EH (cell line): ENCODE measurements around the gene ISG15.
"Not testable (repeated sequence)": the region's sequence is repeated elsewhere in the genome, so short reads cannot be mapped to it uniquely, and the experiment has no call there.

ENCODE experiments used
- DNase-seq: peaks from one replicate; pipeline ENCODE4 v3.0.0-alpha.2; 2015; ENCODE audit warnings: low read depth

ISG15 gene

DNA sequence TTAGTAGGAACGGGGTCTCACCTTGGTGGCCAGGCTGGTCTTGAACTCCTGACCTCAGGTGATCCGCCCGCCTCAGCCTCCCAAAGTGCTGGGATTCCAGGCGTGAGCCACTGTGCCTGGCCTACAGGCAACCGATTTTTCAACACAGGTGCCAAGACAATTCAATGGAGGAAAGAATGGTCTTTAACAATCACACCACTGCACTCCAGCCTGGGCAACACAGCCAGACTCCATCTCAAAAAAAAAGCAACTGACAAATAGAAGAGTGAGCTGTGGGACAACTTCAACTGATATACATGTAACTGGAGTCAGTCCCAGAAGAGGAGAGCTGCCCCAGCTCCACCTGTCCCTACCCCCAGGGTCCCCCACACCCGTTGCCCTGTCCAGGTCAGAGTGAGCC is 18.8 kb upstream of the ISG15 start:
- not testable (repeated sequence) for DNase-seq

DNA sequence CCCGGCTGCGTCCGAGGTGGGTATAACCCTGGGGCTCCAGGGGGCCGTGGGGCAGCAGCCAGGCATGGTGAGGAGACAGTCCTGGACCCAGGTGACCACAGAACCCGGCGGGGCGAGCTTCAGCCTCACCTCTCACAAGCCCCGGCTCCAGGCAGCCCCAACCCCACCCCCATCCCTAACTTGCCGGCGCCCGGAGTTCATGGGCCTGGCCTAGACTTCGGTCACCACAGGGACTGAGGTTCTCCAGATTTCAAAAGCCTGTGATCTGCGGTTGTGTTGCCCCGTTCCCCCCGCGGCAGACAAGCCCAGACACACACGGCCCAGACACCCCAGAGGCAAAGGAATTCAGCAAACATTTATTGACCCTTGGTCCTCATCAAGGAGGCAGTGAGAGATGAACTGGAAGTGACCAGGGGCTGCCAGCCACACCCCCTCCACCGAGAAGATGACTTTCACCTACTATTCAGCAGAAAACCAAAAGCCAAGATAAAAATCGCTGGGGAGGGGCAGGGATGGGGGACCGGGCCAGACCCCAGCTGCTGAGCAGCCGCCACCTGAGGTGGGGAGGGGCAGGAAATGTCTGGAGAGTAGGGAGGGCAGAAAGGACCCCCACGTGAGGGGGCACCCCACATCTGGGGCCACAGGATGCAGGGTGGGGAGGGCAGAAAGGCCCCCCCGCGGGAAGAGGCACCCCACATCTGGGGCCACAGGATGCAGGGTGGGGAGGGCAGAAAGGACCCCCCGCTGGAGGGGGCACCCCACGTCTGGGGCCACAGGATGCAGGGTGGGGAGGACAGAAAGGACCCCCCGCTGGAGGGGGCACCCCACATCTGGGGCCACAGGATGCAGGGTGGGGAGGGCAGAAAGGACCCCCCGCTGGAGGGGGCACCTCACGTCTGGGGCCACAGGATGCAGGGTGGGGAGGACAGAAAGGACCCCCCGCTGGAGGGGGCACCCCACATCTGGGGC is 17.3 kb upstream of the ISG15 start:
- DNase-seq, result no peak

DNA sequence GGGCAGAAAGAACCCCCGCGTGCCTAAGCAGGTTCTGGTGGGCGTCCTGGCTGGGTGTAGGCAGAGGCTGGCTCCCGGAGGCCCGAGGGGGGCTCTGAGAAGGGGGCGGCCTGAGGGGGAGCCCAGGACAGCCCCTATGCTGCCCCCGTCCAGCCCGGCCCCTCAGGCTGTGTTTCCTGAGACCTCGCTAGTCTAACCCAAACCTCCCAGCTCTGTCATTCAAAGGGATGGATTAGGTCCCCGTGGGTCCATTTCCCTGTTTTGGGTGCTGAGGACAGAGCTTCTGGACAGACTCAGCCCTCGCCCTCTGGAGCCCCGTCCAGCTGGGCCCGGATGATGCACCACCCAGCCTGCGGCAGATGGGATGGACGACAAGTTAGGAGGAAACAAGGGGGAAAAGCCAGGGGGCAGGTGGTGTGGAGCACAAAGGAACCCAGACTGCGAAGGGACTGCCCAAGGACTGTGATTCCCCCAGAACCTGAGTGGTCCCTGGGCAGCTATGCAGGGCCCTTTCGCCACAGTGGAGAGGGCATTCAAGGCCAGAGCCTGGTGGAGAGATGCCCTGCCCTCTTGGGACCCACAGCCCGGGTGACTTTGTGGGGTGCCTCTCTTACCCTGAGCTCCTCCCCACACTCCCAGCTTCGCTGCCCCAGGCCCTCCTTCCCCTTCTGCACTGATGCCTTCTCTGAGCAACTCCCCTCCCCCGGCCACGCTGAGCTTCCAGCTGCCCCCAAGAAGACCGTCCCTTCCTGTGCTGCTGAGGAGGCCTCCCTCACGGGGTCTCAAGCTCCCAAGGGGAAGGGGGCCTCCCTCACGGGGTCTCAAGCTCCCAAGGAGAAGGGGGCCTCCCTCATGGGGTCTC is 16.2 kb upstream of the ISG15 start:
- DNase-seq, result no peak

DNA sequence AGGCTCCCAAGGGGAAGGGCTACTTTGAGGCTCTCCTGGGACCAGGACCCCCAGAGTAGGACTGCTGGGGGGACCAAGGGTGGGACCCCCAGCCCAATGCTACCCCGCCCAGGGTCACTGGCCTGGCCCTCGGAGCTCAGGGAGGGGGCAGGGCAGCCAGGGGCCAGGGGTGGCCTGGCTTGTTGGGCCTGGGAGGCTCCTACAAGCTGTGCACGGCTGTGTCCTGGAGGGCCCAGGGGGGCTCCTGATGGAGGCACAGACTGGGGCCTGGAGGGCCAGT is 15.6 kb upstream of the ISG15 start:
- DNase-seq, result no peak

DNA sequence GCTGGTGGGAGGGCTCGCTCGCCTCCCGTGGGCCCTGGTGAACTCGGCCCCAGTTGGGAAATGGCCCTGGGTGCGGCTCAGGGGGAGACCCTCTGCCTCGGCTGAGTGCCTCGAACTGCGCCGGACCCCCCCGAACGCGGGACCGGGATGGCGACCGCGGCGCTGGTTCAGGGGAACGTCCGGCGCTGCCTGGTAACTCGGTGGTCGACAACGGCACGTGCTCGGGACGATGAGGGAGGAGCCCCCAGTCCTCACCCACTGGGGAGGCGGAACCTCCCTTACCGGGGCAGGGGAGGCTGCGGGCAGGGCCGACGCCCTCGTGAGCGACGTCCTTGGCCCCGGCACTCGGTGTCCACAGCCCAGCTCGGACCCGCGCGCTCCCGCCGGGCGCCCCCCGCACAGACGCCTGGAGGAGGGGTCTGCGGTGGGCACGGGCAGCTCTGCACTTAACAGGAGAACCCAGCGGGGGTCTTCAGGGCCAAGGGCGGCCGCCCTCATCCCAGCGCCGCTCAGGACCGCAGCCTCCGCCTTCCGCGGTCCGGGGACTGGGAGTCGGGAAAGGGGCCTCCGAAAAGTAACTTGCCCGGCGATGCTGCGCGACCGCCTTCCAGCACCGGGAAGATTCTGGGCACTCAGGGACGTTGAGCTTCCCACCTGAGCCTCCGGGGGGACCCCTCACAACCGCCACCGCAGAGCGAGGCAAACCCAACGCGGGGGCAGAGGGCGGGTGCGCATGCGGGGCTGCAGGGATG is 15.1 kb upstream of the ISG15 start:
- no peak for DNase-seq

DNA sequence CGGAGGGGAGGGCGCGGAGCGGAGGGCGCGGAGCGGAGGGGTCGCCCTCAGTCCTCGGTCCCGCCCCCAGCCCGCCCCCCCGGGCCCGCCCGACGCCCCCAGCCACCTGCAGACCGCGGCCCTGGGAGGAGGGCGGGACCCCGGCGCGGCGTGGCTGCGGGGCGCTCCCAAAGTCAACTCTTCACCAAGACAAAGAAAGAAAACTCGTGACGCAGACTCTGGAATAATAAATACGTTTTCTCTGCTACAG is 14.6 kb upstream of the ISG15 start:
- DNase-seq, result no peak

DNA sequence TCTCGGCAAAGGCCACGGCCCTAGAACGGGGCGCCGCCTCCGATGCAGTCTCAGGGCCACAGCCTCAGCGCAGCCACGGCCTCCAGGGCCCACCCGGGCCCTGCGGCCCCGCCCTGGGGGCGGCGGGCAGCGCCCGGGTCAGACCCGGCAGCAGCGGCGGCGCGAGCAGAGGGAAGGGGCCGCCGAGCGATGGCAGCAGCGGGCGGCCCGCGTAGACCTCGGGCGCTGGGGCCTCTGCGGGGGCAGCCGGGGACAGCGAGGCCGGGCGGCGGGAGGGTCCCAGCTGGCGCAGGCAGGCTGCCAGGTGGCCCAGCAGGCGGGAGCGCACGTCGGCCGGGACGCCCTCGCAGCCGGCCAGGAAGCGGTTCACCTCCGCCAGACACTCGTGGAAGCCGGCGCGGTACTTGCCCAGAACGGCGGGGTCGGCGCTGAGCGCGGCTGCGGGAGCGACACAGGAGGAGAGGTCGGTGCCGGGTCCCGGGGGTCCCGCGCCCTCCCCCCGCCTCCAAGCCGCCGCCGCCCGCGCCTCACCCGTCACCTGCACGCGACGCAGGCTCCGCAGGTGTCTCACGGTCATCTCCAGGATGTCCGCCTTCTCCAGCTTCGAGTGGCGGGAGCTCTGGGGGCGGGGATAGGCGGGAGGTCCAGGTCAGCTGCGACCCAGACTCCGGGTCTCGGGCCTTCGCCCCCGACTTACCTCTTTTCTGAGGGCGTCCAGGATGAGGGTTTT is 14.1 kb upstream of the ISG15 start:
- peak; percentile 46 for DNase-seq

DNA sequence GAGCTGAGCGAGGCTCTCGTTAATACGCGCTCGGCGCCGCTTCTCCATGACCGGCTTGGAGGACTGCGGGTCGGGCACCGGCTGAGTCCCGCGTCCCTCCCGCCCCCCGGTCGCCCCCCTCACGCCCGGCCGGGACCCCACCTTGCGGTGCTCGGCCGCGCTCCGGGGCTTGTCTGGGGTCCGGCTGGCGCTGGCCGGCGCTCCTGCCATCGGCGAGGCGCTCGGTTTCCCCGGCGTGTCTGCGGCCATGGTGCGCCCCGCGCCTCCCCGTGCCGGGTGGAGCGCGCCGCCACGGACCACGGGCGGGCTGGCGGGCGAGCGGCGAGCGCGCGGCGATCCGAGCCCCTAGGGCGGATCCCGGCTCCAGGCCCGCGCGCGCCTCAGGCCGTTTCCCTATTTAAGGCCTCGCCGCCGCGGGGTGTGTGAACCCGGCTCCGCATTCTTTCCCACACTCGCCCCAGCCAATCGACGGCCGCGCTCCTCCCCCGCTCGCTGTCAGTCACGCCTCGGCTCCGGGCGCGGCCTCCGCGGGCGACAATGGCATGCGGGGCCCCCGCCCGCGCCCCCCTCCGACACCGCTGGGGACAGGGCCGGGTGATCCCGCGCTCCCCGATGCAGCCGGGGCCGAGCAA is 13.5 kb upstream of the ISG15 start, which contains the start of gene HES4:
Gene HES4 (minus strand): TSS at position 373 of the 632 bp plus-strand sequence. CDS start 124 bp downstream, at position 249.
- DNase-seq, result peak; percentile 94

DNA sequence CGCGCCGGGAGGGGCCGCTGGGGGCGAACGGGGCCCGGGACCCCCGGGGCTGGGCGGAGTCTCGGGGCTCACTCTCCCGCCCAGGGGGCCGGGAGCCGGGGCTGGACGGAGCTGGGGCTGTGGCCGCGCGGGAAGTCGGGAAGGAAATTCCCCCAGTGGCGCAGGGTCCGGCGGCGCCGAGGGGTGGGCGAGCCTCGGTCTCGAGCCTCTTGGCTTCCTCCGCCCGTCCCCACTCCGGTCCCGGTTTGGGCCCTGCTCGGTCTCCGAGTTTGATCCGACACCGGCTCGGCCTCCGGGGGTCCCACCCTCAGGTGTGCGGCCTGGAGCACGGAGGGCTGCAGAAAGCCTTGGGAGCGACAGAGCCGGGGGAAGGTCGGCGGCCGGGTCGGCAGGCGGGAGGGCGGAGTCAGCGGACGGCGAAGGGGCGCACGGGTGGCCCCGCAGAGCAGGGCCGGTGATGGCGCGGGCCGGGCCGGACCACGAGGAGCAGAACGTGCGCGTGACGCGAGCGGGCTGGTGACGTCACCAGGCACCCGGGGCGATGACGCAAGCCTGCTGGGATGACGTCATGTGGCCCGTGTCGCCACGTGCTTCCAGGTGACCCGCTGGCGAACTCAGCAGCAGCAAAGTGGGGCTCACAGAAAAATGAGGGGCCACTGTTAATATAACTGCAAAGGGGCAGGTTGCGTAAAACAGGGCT is 12.8 kb upstream of the ISG15 start:
- DNase-seq, result peak; percentile 81

DNA sequence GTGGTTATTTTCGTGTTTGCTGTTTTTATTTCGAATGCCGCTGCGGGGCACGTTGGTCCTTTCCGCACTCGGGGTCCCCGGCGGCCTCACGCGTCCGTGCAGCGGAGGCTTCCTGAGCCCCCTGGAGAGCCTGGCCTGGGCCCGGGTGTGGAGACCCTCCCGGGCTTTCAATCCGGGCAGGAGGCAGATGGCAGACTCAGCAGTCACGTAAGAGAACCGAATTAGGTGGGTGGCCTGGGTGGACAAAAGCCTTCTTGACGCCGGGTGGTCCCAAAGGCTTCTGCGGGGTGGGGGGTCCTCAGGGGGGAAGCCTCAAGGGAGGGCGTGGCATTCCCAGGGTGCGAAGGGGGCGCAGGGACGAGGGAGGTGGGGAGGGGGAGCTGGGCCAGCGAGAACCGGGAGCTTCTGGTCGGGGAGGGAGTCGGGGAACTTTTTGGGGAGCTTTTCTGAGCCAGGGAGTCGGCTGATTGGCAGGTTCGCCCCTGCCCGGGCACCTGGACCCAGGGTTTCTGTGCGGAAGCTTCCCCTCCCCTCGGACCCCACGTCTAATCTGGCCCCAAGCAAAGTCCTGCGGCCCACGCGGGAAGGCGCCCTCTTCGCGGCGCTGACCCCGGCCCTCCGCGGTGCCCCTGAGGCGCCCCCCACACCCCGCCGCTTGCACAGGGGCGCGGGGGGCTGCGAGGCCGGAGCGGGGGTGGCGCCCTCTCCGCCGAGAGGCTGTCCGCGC is 12.1 kb upstream of the ISG15 start:
- DNase-seq, result peak; percentile 27

DNA sequence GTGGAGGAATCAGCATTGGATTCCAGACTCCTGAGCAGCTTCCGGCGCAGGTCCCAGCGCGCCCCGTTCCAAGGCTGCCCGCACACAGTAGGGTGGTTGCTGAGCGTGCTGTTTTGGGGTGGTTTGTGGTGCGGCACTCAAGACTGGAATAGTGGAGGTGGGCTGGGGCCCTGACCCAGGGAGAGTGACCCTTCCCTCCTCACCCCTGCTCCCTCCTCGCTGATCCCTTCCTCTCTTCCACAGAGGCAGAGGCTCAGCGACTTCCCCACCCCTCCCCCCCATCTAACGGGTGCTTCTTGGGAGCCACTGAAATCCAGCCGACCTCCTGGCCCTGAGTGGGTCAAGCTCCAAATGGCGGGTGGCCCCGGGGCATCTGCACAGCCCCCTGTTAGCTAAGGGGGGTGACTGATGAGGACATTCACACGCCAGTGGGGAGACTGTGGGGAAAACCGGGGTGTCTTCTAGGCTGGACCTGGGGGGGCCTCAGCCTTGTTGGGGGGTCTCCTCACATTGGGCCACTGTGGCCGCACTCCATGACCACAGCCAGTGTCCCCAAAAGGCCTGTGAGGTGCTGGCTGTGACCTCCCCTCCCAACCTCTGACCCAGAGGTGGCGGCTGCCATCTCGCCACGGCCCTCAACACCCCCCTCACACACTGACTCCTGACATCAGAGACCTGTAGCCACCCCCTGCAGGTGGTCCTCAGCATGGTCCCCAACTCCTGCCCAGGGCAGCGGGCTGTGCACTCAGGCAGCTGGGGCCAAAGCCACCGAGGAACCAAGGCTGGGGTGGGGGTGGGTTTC is 9.5 kb upstream of the ISG15 start:
- no peak for DNase-seq

DNA sequence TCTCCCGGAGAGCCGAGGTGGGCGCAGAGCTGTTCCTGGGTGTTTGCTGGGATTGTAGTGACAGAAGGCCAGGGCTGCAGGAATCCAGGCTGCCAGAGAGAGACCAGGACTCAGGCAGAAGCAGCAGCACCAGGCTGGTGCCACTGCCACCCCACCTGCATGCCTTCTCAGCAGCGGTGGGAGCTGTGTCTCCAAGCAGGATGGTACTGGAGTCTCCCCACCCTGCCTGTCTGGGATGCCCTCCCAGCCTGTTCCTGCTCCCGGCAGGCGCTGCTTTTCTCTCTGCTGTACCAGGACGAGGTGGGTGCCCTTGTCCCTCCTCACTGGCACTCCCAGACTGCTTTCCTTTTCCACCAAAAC is 8.9 kb upstream of the ISG15 start:
- DNase-seq, result no peak

DNA sequence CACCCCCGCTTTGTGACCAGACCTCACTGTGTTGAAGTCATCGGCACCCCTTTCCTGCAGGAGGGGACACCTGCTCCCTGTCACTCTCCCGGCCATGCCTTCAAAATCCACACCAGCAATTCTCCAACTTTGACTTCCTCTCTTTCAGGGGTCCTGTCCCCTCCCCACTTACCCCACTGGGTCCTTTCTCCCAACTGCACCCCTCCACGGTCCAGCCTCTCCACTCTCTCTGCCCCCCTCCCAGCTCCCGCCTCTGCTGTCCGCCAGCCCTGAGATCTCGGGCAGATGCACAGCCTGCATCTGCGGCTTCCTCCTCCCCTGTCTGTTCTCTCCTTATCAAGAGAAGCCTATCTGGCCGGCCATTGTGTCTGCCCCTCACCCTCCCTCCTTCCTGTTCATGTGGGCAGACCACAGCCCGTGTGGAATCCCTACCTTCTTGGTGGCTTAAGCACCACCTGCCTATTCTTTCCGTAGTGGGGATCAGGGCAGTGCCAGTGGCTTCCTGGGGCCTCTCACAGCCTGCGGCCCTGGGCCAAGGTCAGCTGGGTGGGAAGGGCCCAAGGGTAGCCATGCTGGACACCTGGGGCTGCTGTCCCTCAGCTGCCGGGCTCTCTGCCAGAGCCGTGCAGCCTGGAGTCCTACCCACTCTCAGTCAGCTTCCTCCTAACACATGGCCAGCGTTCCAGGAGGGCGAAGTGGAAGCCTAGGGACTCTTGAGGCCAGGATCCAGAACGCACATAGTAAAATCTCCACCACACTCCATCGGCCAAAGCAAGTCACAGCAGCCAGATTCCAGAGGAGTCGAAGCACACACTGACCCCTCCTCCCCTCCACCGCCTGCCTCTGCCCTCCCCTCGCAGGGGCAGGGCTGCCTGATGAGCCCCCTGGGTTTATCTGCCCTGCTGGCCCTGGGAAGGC is 8.3 kb upstream of the ISG15 start:
- DNase-seq, result peak; percentile 85

DNA sequence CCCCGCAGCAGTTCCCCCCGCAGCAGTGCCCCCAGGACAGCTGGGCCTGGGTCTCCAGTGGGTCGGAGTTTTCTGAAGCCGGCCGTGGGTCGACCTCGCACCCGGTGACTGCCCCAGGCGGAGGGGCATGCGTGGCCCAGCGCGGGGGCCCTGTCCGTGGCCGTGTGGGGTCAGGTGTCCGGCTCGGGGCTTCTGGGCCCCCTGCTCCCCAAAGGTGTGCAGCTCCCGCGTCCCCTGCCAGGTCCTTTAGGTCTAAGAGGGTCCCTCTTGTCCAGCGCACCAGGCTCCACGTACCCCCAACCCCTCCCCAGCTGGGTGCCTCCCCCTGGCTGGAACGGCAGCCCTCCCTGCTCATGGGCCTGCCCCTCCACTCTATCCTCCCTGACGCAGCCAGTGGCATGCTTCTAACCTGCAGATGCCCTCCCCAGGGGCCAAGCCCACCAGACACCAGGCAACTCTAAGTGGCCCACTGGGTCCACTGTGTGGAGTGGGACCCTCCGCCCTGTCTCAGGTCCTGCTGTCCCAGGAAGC is 7.5 kb upstream of the ISG15 start:
- DNase-seq, result no peak

DNA sequence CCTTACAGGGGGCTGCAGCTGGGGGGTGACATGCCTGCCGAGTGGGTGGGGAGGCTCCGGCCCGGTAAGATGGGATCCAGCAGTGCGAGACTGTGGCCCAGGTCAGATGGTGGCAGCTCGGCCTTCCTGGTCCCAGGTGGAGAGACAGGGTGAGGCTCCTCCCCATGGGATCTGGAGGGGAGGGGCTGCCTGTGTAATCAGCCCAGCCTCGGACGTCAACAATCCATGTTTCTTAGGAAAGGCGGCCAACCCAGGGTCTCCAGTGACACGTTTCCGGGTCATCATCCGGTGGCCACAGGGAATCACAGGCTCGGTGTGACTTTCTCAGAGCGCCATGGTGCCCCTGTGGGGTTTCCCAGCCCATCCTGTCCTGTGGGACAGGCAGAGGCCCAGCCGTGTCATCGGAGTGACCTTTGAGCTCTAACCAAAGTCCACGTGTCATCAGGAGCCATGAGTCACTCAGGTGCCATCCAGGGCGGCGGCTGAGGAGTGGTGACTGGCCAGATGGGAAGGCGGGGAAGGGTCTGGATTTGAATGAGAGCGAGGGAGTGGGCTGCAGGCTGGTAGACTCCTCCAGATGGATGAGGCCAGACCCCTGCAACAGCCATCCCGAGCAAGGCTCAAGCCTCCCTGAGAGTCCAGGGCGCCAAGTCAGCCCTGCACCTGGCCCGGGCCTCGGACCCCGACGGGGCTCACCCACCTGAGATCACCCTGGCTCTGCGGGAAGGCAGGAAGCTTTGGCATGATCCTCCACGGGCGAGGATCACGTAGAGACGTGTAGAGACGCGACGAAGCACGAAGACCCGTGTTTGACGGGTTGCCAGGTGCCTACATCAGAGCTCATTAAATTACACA is 6.8 kb upstream of the ISG15 start:
- no peak for DNase-seq

DNA sequence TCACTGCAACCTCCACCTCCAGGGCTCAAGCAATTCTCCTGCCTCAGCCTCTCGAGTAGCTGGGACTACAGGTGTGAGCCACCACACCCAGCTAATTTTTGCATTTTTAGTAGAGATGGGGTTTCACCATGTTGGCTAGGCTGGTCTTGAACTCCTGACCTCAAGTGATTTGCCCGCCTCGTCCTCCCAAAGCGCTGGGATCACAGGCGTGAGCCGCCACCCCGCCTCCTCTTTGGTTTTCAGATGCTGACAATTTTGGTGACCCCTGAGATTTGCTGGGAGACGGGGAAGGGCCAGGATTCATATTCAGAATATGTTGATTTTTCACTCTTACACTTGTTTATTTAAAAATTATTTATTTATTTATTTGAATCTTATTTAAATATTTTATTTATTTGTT is 3.2 kb upstream of the ISG15 start:
- DNase-seq, result not testable (repeated sequence)

DNA sequence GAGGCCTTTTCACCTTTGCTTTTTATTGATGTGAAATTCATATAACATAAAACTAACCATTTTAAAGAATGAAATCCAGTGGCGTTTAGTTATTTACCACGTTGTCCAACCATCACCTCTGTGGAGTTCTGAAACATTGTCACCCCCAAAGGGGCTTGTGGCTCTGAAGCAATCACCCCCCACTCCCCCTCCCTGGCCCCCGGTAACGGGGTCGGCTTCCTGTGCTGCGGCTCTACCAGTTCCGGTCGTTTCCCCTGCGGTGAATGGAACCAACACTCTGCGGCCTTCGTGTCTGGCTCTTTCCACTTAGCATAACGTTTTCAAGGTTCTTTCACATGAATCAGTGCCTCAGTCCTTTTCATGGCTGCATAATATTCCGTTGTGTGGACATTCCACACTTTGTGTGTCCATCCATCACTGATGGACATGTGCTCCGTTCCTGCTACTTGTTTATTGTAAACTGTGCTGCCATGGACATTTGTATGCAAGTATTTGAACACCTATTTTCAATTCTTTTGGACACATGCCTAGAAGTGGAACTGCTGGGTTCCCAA is 1.8 kb upstream of the ISG15 start:
- DNase-seq, result no peak
